ENCODE data around the gene TMEM164. TPM values are rescaled to one million over a fixed set of nuclear protein-coding genes. Genes with fewer than 3 reads are reported as not detected.

The TMEM164 gene
- total and polyA plus RNA-seq, 11 donors = 14.4 to 117 (median 50.3) TPM

GRCh38 chrX:110060846-110061537, 58.1 kb downstream of the TMEM164 start:
- no peak for DNase-seq
- intact Hi-C loops (cut with DNase I) = no loop called here
- Histone ChIP-seq H3K27me3 (no peaks in the 10 kb centered on the region), H3K4me1 (peaks cover 0 to 15% (median 0%) of the 10 kb centered on the region in 12 donors), H3K9me3 (no peaks in the 10 kb centered on the region), H3K36me3 (no peaks in the 10 kb centered on the region), H3K4me3 (no peak overlapping the region), H3K27ac (peak overlapping the region in 10 of 12 donors; percentile 7 to 68 (median 23))
- ATAC-seq = peak; percentile 40 to 63 (median 54)
- 55 to 84% (median 70%) methylated on average over 1 of the region's 1 CpG for WGBS, 4 donors
- TF ChIP-seq, protein P1, sequence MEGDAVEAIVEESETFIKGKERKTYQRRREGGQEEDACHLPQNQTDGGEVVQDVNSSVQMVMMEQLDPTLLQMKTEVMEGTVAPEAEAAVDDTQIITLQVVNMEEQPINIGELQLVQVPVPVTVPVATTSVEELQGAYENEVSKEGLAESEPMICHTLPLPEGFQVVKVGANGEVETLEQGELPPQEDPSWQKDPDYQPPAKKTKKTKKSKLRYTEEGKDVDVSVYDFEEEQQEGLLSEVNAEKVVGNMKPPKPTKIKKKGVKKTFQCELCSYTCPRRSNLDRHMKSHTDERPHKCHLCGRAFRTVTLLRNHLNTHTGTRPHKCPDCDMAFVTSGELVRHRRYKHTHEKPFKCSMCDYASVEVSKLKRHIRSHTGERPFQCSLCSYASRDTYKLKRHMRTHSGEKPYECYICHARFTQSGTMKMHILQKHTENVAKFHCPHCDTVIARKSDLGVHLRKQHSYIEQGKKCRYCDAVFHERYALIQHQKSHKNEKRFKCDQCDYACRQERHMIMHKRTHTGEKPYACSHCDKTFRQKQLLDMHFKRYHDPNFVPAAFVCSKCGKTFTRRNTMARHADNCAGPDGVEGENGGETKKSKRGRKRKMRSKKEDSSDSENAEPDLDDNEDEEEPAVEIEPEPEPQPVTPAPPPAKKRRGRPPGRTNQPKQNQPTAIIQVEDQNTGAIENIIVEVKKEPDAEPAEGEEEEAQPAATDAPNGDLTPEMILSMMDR (IDR thresholded peaks at IDR 0.05) = no peak
- TF ChIP-seq POLR2A (IDR thresholded peaks at IDR 0.05) = no peak

GRCh38 chrX:110062919-110063318, 60.0 kb downstream of the TMEM164 start:
- Histone ChIP-seq H3K27ac (peak overlapping the region in 3 of 12 donors; percentile 2 to 26 (median 24)), H3K36me3 (peaks cover 0 to 4% (median 0%) of the 10 kb centered on the region in 9 donors), H3K9me3 (no peaks in the 10 kb centered on the region), H3K4me3 (no peak overlapping the region), H3K4me1 (peaks cover 0 to 20% (median 2%) of the 10 kb centered on the region in 12 donors), H3K27me3 (no peaks in the 10 kb centered on the region)
- intact Hi-C loops (cut with DNase I) = no loop called here
- ATAC-seq = peak in 3 of 4 donors; percentile 32 to 52 (median 35)
- WGBS, 4 donors = 38 to 69% (median 54%) methylated on average over 1 of the region's 1 CpG
- TF ChIP-seq, protein P1 (IDR thresholded peaks at IDR 0.05) = no peak
- no peak for TF ChIP-seq POLR2A (IDR thresholded peaks at IDR 0.05)
- DNase-seq = no peak

- Histone ChIP-seq H3K36me3 (peaks cover 0 to 21% (median 0%) of the 10 kb centered on the region in 9 donors), H3K27ac (peak overlapping the region in 9 of 12 donors; percentile 3 to 63 (median 39)), H3K9me3 (no peaks in the 10 kb centered on the region), H3K4me3 (no peak overlapping the region), H3K4me1 (peaks cover 0 to 18% (median 3%) of the 10 kb centered on the region in 12 donors), H3K27me3 (no peaks in the 10 kb centered on the region)
- intact Hi-C loops (cut with DNase I) = no loop called here
- TF ChIP-seq POLR2A (IDR thresholded peaks at IDR 0.05) = no peak
- TF ChIP-seq, protein P1 (IDR thresholded peaks at IDR 0.05) = no peak
- WGBS, 4 donors = 47 to 60% (median 53%) methylated on average over 7 of the region's 7 CpGs
- no peak for DNase-seq
- peak; percentile 39 to 67 (median 61) for ATAC-seq
Observed at GRCh38 chrX:110066488-110067225, 63.7 kb downstream of the TMEM164 start.

DNA sequence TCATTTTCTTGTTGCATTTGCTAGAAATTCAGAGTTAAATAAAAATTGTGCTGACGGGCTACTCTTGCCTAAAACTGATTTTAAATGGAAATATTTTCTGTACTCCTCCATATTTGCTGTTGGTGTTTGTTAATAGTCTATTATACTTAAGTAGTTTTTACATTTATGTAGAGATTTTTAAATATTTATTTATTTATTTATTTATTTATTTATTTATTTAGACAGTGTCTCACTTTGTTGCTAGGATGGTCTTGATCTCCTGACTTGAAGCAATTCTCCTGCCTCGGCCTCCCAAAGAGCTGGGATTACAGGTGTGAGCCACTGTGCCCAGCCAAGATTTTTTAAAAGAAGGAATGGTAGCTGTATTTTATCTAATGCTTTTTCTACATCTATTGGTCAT, 68.1 kb downstream of the TMEM164 start:
- H3K9me3 ChIP-seq = peaks cover 0 to 15% (median 2%) of the 10 kb centered on the region in 12 donors
- DNase-seq (no peak), ATAC-seq (no peak)
- peaks cover 0 to 29% (median 0%) of the 10 kb centered on the region in 9 donors for H3K36me3 ChIP-seq
- intact Hi-C loops (cut with DNase I) = loop anchor here in 1 of 10 donors (10.0 kb wide), 1 partner anchor 54 kb away; no protein-coding TSS in a partner anchor
- no peak overlapping the region for H3K27ac ChIP-seq
- H3K4me3 ChIP-seq = no peak overlapping the region
- no peaks in the 10 kb centered on the region for H3K27me3 ChIP-seq
- 84 to 100% (median 94%) methylated on average over 2 of the region's 2 CpGs for WGBS, 4 donors
- H3K4me1 ChIP-seq = peaks cover 0 to 16% (median 2%) of the 10 kb centered on the region in 12 donors
- no peak for TF ChIP-seq POLR2A (IDR thresholded peaks at IDR 0.05)
- TF ChIP-seq, protein P1 (IDR thresholded peaks at IDR 0.05) = no peak

Measured in heart left ventricle (tissue), 16 donors.